B cell (primary cell): ENCODE results near the gene MUL1. TPM values are rescaled to one million over a fixed set of nuclear protein-coding genes. Genes with fewer than 3 reads are reported as not detected.

Source experiments
- ATAC-seq: fragments of 200-7000 bp; cut with Tn5 transposase; one replicate; pipeline ENCODE4 v1.10.0; 2021; ENCODE audit warnings: low read depth, mild to moderate bottlenecking, moderate number of reproducible peaks, moderate library complexity
- CTCF ChIA-PET: fragments of 350-600 bp; sonication (Branson Sonifier 250); formaldehyde crosslinking; loops from one replicate; lab custom pipeline; 2021; ENCODE audit warnings: antibody characterized with exemption, inconsistent platforms; lab: Charles Lee
- POLR2A ChIA-PET: fragments of 350-600 bp; sonication (Branson Sonifier 250); formaldehyde crosslinking; loops from one replicate; lab custom pipeline; 2021; ENCODE audit warnings: antibody characterized with exemption; lab: Charles Lee
- DNase-seq: peaks from one replicate; pipeline ENCODE4 v3.0.0; 2013
- H2AFZ ChIP-seq: 2 replicates; pipeline ENCODE4 v1.6.1; 2012; ENCODE audit warnings: mild to moderate bottlenecking, low read depth, low read length; ENCODE audit not compliant: insufficient read depth, poor library complexity, severe bottlenecking
- H3K27ac ChIP-seq, 2 donors: 1 replicate in 1 of 2; 2 replicates in 1 of 2; pipeline ENCODE4 v1.5.1; 2012 to 2013; ENCODE audit warnings: low read length in 2 of 2, mild to moderate bottlenecking in 2 of 2, moderate library complexity in 1 of 2
- H3K27me3 ChIP-seq, 4 experiments: fragments of 200-600 bp in 1 of 4; sonication (generic) in 1 of 4; replicated peaks in 1 of 4; 1 replicate in 2 of 4; 2 replicates in 2 of 4; pipeline versions ENCODE4 v1.6.1 to v1.7.0; 2013 to 2016; ENCODE audit warnings: low read length in 3 of 4, mild to moderate bottlenecking in 2 of 4, mixed read lengths in 1 of 4, moderate library complexity in 1 of 4; ENCODE audit not compliant: insufficient read depth in 4 of 4, control insufficient read depth in 3 of 4; ENCODE audit errors: control extremely low read depth in 1 of 4
- H3K36me3 ChIP-seq, 2 experiments: replicated peaks in 1 of 2; 1 replicate in 1 of 2; 2 replicates in 1 of 2; pipeline versions ENCODE4 v1.6.1 to v1.7.1; 2013; ENCODE audit warnings: low read length in 1 of 2; ENCODE audit not compliant: insufficient read depth in 2 of 2, control insufficient read depth in 1 of 2; ENCODE audit errors: control extremely low read depth in 1 of 2, extremely low read depth in 1 of 2
- H3K4me1 ChIP-seq, 2 donors: fragments of 200-600 bp in 1 of 2; sonication (generic) in 1 of 2; 1 replicate in 1 of 2; 2 replicates in 1 of 2; pipeline versions ENCODE4 v1.5.1 to v1.6.1; 2013 to 2017; ENCODE audit warnings: low read length in 2 of 2; ENCODE audit not compliant: control insufficient read depth in 2 of 2, insufficient read depth in 2 of 2
- H3K4me2 ChIP-seq: replicated peaks from 2 replicates; pipeline ENCODE3; 2012; ENCODE audit warnings: mild to moderate bottlenecking, low read depth, low read length; ENCODE audit not compliant: poor library complexity, severe bottlenecking
- H3K4me3 ChIP-seq, 5 experiments: fragments of 200-600 bp in 1 of 5; sonication (generic) in 1 of 5; 1 replicate in 3 of 5; 2 replicates in 2 of 5; pipeline versions ENCODE4 v1.5.1 to v1.7.0; 2011 to 2016; ENCODE audit warnings: low read length in 4 of 5, mild to moderate bottlenecking in 4 of 5, low read depth in 2 of 5, control low read depth in 1 of 5, moderate library complexity in 1 of 5; ENCODE audit not compliant: insufficient read depth in 1 of 5; ENCODE audit errors: control extremely low read depth in 1 of 5, extremely low read depth in 1 of 5
- H3K79me2 ChIP-seq: fragments of 200-600 bp; sonication (generic); one replicate; pipeline ENCODE4 v1.6.0; 2016; ENCODE audit warnings: low read length; ENCODE audit not compliant: control insufficient read depth, insufficient read depth
- H3K9ac ChIP-seq: fragments of 200-600 bp; sonication (generic); 2 replicates; pipeline ENCODE4 v1.6.1; 2017; ENCODE audit warnings: mild to moderate bottlenecking, low read length, moderate library complexity
- H3K9me3 ChIP-seq, 3 donors: one replicate each; pipeline versions ENCODE4 v1.6.1 to v1.7.1; 2013; ENCODE audit warnings: low read length in 2 of 3; ENCODE audit not compliant: control insufficient read depth in 2 of 3, insufficient read depth in 1 of 3; ENCODE audit errors: control extremely low read depth in 1 of 3
- H4K20me1 ChIP-seq: 2 replicates; pipeline ENCODE4 v1.6.0; 2012; ENCODE audit warnings: mild to moderate bottlenecking, low read length; ENCODE audit not compliant: insufficient read depth, control insufficient read depth, poor library complexity, severe bottlenecking
- H3K27ac Mint-ChIP-seq: one replicate; pipeline ENCODE4 v1.8.0; 2021; ENCODE audit warnings: mixed read lengths
- H3K27me3 Mint-ChIP-seq: one replicate; pipeline ENCODE4 v1.8.0; 2021; ENCODE audit warnings: mixed read lengths
- H3K4me1 Mint-ChIP-seq: one replicate; pipeline ENCODE4 v1.8.0; 2021; ENCODE audit warnings: mixed read lengths
- H3K4me3 Mint-ChIP-seq: one replicate; pipeline ENCODE4 v1.8.0; 2021; ENCODE audit warnings: mixed read lengths
- H3K9me3 Mint-ChIP-seq: one replicate; pipeline ENCODE4 v1.8.0; 2022; ENCODE audit warnings: mixed read lengths; ENCODE audit not compliant: insufficient read depth
- CTCF ChIP-seq: fragments of 200-600 bp; IDR thresholded peaks from one replicate; pipeline ENCODE4 v1.8.0; 2022; ENCODE audit warnings: antibody characterized with exemption, mild to moderate bottlenecking
- EZH2 ChIP-seq: IDR thresholded peaks from 2 replicates; pipeline ENCODE4 v1.6.1; 2012; ENCODE audit warnings: borderline replicate concordance, low read depth, mild to moderate bottlenecking, moderate library complexity, low read length; ENCODE audit not compliant: insufficient read depth, poor library complexity, severe bottlenecking
- WGBS: methylation state at CpG from one replicate; pipeline ENCODE4 v1.1.5; 2013; ENCODE audit warnings: missing lambda C conversion rate; ENCODE audit not compliant: insufficient coverage; 5-methylcytosine and 5-hydroxymethylcytosine counted together
- intact Hi-C: fragments of 100-400 bp; cut with micrococcal nuclease; formaldehyde crosslinking; loops from one replicate; pipeline ENCODE4 v1.10.0; 2022
- polyA plus RNA-seq: library from polyadenylated mRNA; depleted of rRNA; stranded (reverse); fragments of >200 nt; gene quantifications from 2 replicates; pipeline ENCODE4 v1.2.3, GENCODE V29; 2012
- total RNA-seq, 2 donors: library from RNA; stranded (reverse); fragments of 120-200 nt in 1 of 2; gene quantifications; 1 replicate in 1 of 2; 2 replicates in 1 of 2; pipeline versions ENCODE4 v1.2.3 to v1.2.4, GENCODE V29; 2013 to 2022

Gene MUL1
- total and polyA plus RNA-seq, 2 donors (not counting 1 experiment from before 2014, with no cell fraction given): 11.4 to 23.9 TPM

- peak overlapping the region in 3 of 5 experiments; percentile 21 to 40 (median 33) for H3K4me3 ChIP-seq
- no peak overlapping the region for H3K4me3 Mint-ChIP-seq
- no peak overlapping the region for H3K27ac Mint-ChIP-seq
- no peaks in the 10 kb centered on the region for H3K9me3 ChIP-seq
- H4K20me1 ChIP-seq: no peaks in the 10 kb centered on the region
- H3K79me2 ChIP-seq: no peaks in the 10 kb centered on the region
- POLR2A ChIA-PET: no interaction called here
- DNase-seq (peak; percentile 89), ATAC-seq (peak; percentile 95)
- CTCF ChIA-PET: interaction anchor here (0.6 to 6.0 kb wide), 28 partner anchors 9 to 617 kb away, joined by 3 to 111 read pairs (median 4); partner anchors contain the start of genes CAMK2N1 and MUL1
- H3K27me3 Mint-ChIP-seq: peaks cover 10% of the 10 kb centered on the region
- peaks cover 0 to 6% (median 1%) of the 10 kb centered on the region in 4 experiments for H3K27me3 ChIP-seq
- WGBS: 4% methylated on average over 11 of the region's 16 CpGs
- intact Hi-C loops: loop anchor here (1.0 to 5.0 kb wide), 5 partner anchors 117 to 393 kb away; no protein-coding TSS in a partner anchor
- peak overlapping the region; percentile 78 for H2AFZ ChIP-seq
- TF ChIP-seq CTCF (peak; percentile 97), EZH2 (no peak)
- H3K36me3 ChIP-seq: peaks cover 0 to 13% of the 10 kb centered on the region in 2 experiments
- no peaks in the 10 kb centered on the region for H3K9me3 Mint-ChIP-seq
- peaks cover 7% of the 10 kb centered on the region for H3K4me1 Mint-ChIP-seq
- H3K4me2 ChIP-seq: peak overlapping the region; percentile 69
- peaks cover 9 to 13% of the 10 kb centered on the region in 2 donors for H3K4me1 ChIP-seq
- no peak overlapping the region for H3K27ac ChIP-seq
- peak overlapping the region; percentile 21 for H3K9ac ChIP-seq
Observed at GRCh38 chr1:20493839-20494608, 13.9 kb downstream of the MUL1 start.

GRCh38 chr1:20493309-20493708 lies 14.6 kb downstream of the MUL1 start:
- Histone ChIP-seq H4K20me1 (no peaks in the 10 kb centered on the region), H3K79me2 (no peaks in the 10 kb centered on the region), H3K4me2 (peak overlapping the region; percentile 69), H3K4me3 (peak overlapping the region in 2 of 5 experiments; percentile 13 to 40), H3K9me3 (no peaks in the 10 kb centered on the region), H3K9ac (no peak overlapping the region), H3K36me3 (peaks cover 0 to 6% of the 10 kb centered on the region in 2 experiments), H3K4me1 (peaks cover 9 to 13% of the 10 kb centered on the region in 2 donors), H2AFZ (peak overlapping the region; percentile 78), H3K27ac (no peak overlapping the region), H3K27me3 (peaks cover 0 to 6% (median 1%) of the 10 kb centered on the region in 4 experiments)
- intact Hi-C loops: loop anchor here (1.0 to 5.0 kb wide), 4 partner anchors 131 to 392 kb away; no protein-coding TSS in a partner anchor
- Mint-ChIP-seq H3K27ac (no peak overlapping the region), H3K9me3 (no peaks in the 10 kb centered on the region), H3K4me1 (peaks cover 7% of the 10 kb centered on the region), H3K27me3 (peaks cover 17% of the 10 kb centered on the region), H3K4me3 (peak overlapping the region; percentile 45)
- TF ChIP-seq CTCF (no peak), EZH2 (no peak)
- no peak for DNase-seq
- POLR2A ChIA-PET: no interaction called here
- no peak for ATAC-seq
- CTCF ChIA-PET: interaction anchor here (0.6 to 6.0 kb wide), 25 partner anchors 9 to 617 kb away, joined by 3 to 111 read pairs (median 5); partner anchors contain the start of genes CAMK2N1 and MUL1
- 10% methylated on average over 2 of the region's 5 CpGs for WGBS
